GM19025 (cell line): ENCODE measurements around the gene FAM114A2.
A peak's percentile ranks its signal among the peaks of the same experiment; 100 is the strongest.
"Not testable (repeated sequence)": the region's sequence is repeated elsewhere in the genome, so short reads cannot be mapped to it uniquely, and the experiment has no call there.

Source experiments
- ATAC-seq: cut with Tn5 transposase; IDR thresholded peaks from one replicate; pipeline ENCODE4 v1.9.1; 2021; ENCODE audit warnings: mild to moderate bottlenecking, low read depth, moderate library complexity; ENCODE audit not compliant: unreplicated experiment

The FAM114A2 gene

GRCh38 chr5:154038707-154039457 is at the start of gene FAM114A2, which contains the start of gene MFAP3:
Gene FAM114A2 (minus strand): TSS chr5:154038910. CDS start chr5:154034953, 3,957 bp downstream.
Gene MFAP3 (plus strand): TSS chr5:154038967. CDS start chr5:154049723, 10,756 bp downstream.
- peak; percentile 98 for ATAC-seq

- no peak for ATAC-seq
Measured at GRCh38 chr5:154087260-154087659, 48.5 kb upstream of the FAM114A2 start.

GRCh38 chr5:154086641-154087040 is 47.9 kb upstream of the FAM114A2 start:
- no peak for ATAC-seq

- no peak for ATAC-seq
Measured at GRCh38 chr5:154086146-154086545, 47.4 kb upstream of the FAM114A2 start.

GRCh38 chr5:154084062-154084639 is 45.4 kb upstream of the FAM114A2 start:
- ATAC-seq = no peak

- ATAC-seq = no peak
Measured at GRCh38 chr5:154081246-154081645, 42.5 kb upstream of the FAM114A2 start.

- no peak for ATAC-seq
Measured at GRCh38 chr5:154078272-154078671, 39.6 kb upstream of the FAM114A2 start.

GRCh38 chr5:154077696-154078095 is 39.0 kb upstream of the FAM114A2 start:
- ATAC-seq = no peak

- no peak for ATAC-seq
Measured at GRCh38 chr5:154076240-154076922, 37.7 kb upstream of the FAM114A2 start.

- peak; percentile 96 for ATAC-seq
Measured at GRCh38 chr5:154072414-154073171, 33.9 kb upstream of the FAM114A2 start.

GRCh38 chr5:154071799-154072413 is 33.2 kb upstream of the FAM114A2 start:
- ATAC-seq = peak; percentile 11

- ATAC-seq = not testable (repeated sequence)
Measured at GRCh38 chr5:154069854-154070253, 31.1 kb upstream of the FAM114A2 start.

GRCh38 chr5:154065971-154066370 is 27.3 kb upstream of the FAM114A2 start:
- no peak for ATAC-seq

GRCh38 chr5:154063372-154063771 is 24.7 kb upstream of the FAM114A2 start:
- ATAC-seq = no peak

- ATAC-seq = no peak
Measured at GRCh38 chr5:154060606-154061005, 21.9 kb upstream of the FAM114A2 start.

- ATAC-seq = no peak
Measured at GRCh38 chr5:154059583-154059982, 20.9 kb upstream of the FAM114A2 start.

GRCh38 chr5:154059039-154059430 is 20.3 kb upstream of the FAM114A2 start:
- peak; percentile 56 for ATAC-seq

GRCh38 chr5:154058055-154059038 is 19.6 kb upstream of the FAM114A2 start:
- ATAC-seq = peak; percentile 58

- ATAC-seq = no peak
Measured at GRCh38 chr5:154055201-154055600, 16.5 kb upstream of the FAM114A2 start.
